Cardiac fibroblast (primary cell): ENCODE results near the gene SELENOO.

Experiments
- DNase-seq, 2 donors: peaks; one replicate each; pipeline versions ENCODE4 v3.0.0 to v3.0.0-alpha.2; 2010; ENCODE audit warnings: low read depth in 2 of 2
- H3K4me3 ChIP-seq, 2 donors: replicated peaks in 1 of 2; 1 replicate in 1 of 2; 2 replicates in 1 of 2; pipeline ENCODE4 v1.5.1; 2011; ENCODE audit warnings: low read depth in 2 of 2, low read length in 2 of 2, mild to moderate bottlenecking in 2 of 2, moderate library complexity in 1 of 2
- CTCF ChIP-seq: IDR thresholded peaks from one replicate; pipeline ENCODE4 v1.5.1; 2011; ENCODE audit warnings: low read depth, mild to moderate bottlenecking, low read length, inconsistent platforms

The SELENOO gene

DNA sequence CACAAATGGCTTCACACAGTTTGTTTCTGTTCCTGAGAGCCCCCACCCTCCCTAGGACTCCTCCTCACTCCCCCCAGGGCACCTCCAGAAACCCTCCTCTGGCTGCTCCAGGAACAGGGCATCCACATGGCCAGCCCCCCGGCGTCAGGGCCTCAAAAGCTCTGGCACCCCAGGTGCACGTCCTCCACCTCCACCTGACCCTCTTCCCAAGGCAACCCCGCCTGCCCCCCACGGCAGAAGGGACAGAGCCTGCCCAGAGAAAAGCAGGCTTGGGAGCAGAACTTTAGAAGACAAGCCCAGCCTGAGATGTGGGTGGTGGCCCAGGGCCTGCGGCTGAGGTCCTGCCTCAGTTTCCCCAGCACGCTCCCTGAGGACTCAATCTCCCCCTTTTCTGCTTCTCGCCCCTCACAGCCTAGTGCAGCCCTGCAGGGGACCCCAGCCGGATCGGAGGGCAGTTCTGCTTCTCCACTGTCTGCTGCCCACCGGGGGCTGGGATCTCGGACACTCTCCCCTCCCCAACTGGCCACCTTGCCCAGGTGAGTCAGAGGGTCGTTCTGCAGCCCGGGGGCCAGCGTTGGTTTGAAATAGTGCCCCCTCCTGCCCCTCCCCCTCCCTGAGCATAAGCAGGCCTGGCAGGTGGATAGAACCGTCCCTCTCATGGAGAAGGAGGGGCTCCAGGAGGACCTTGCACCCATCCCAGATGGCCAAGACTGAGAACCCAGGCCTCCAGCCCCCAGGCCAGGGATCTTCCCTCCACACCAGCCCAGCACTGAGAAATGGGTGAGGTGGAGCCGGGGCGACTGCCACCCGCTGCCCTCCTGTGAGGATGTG is 17.5 kb upstream of the SELENOO start:
- no peak overlapping the region for H3K4me3 ChIP-seq
- TF ChIP-seq CTCF = no peak
- DNase-seq = no peak

GRCh38 chr22:50184004-50184901 is 16.6 kb upstream of the SELENOO start:
- H3K4me3 ChIP-seq = peak overlapping the region in 1 of 2 donors; percentile 14
- peak; percentile 66 to 81 for DNase-seq

DNA sequence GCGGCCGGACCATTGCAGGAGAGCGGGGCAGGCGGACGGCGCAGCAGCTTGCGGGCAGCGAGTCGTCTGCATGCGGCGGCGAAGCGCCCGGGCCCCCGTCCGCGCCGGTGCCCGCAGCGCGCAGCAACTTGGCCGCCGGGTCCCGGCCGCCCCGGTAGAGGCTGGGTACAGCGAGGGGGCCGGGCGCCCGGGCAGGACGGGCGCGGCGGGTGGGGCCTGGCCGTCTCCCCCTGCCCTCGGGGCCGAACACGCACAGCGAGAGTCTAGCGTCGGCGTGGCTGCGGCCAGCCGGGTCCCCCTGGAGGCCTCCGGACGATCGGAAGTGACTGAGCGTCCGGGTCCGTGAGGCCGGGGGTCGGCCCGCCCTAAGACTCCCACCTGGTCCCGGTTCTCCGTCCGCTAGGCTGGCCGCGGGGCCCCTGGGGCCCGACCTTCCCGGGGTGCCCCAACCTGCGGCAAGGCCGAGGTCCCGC is 15.9 kb upstream of the SELENOO start:
- no peak for DNase-seq
- no peak for TF ChIP-seq CTCF
- peak overlapping the region; percentile 35 to 44 for H3K4me3 ChIP-seq

More at GRCh38 chr22:50184004-50184901, 16.6 kb upstream of the SELENOO start:
- no peak for TF ChIP-seq CTCF

DNA sequence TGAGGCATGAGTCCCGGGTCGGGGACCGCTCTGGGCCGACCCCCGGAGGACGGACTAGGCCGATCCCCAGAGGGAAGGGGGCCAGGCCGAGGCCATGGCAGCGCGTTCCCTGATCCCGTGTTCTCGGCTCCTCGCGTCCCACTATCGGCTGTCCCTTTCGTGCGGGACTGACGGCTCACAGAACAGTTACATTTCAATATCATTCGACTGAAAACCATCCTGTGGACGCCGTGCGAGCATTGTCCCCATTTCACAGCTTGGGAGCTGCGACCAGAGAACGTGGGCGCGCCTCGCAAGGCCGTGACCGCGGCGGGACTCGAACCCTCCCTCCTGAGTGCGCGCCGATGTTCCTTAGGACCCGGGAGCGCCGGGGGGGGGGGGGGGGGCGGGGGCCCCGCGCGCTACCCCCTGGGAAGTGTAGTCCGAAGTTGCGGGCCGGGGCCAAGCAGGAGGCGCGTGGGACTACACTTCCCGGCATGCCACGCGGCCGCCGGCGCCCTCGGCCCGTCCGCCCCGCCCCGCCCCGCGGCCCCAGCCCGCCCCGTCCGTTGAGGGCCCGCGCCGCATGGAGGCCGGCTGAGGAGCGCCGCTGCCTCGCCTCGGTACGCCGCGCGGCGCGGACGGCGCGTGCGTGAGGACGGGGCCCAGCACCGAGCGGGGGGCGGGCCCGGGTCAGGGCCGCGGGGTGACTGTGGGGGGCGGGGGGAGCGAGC is 15.3 kb upstream of the SELENOO start, which contains the start of gene TRABD:
TSS of gene TRABD (plus strand) at position 539 of the 713 bp plus-strand sequence. CDS start 7,148 bp downstream, outside the sequence.
- TF ChIP-seq CTCF = no peak
- peak; percentile 86 to 93 for DNase-seq
- H3K4me3 ChIP-seq = peak within 1 kb of the TSS; percentile 70 to 72

- H3K4me3 ChIP-seq = peak overlapping the region; percentile 70 to 72
- TF ChIP-seq CTCF = no peak
- no peak for DNase-seq
These were observed 14.6 kb upstream of the SELENOO start for GRCh38 chr22:50186181-50186714.
